HepG2 (cell line): ENCODE data around the gene RBPMS2. TPM values are rescaled to one million over a fixed set of nuclear protein-coding genes. Genes with fewer than 3 reads are reported as not detected.

Source experiments
- ATAD3A ChIP-seq: sonication (generic); formaldehyde crosslinking; IDR thresholded peaks from 2 replicates; pipeline ENCODE4 v1.4.0; 2020; ENCODE audit warnings: missing genetic modification reagents
- BRD4 ChIP-seq: sonication (generic); formaldehyde crosslinking; IDR thresholded peaks from 2 replicates; pipeline ENCODE4 v1.4.0; 2020; ENCODE audit warnings: missing genetic modification reagents
- FOSL2 ChIP-seq: sonication (generic); formaldehyde crosslinking; IDR thresholded peaks from 2 replicates; pipeline ENCODE4 v1.4.0; 2020; ENCODE audit warnings: missing genetic modification reagents
- GATAD1 ChIP-seq: IDR thresholded peaks from 2 replicates; pipeline ENCODE4 v1.6.1; 2016; ENCODE audit warnings: missing genetic modification reagents, missing compliant biosample characterization
- HMGXB4 ChIP-seq, 2 experiments: sonication (generic) in 1 of 2; formaldehyde crosslinking in 1 of 2; IDR thresholded peaks; 2 replicates each; pipeline versions ENCODE4 v1.4.0 to v1.6.1; 2018 to 2020; ENCODE audit warnings: missing genetic modification reagents in 2 of 2, borderline replicate concordance in 1 of 2, low read depth in 1 of 2, mild to moderate bottlenecking in 1 of 2, missing biosample characterization in 1 of 2
- NFKB2 ChIP-seq: sonication (generic); formaldehyde crosslinking; IDR thresholded peaks from 2 replicates; pipeline ENCODE4 v1.4.0; 2020; ENCODE audit warnings: missing genetic modification reagents, borderline replicate concordance
- NONO ChIP-seq, 2 experiments: fragments of 450-650 bp in 1 of 2; sonication (generic) in 1 of 2; formaldehyde crosslinking in 1 of 2; IDR thresholded peaks in 1 of 2; conservative IDR thresholded peaks in 1 of 2; 2 replicates each; pipeline versions ENCODE4 v1.6.1 to v1.8.0; 2017 to 2022; ENCODE audit warnings: mild to moderate bottlenecking in 1 of 2, missing genetic modification reagents in 1 of 2, moderate library complexity in 1 of 2
- PHF8 ChIP-seq: sonication (generic); formaldehyde crosslinking; IDR thresholded peaks from 2 replicates; pipeline ENCODE4 v1.5.0; 2020; ENCODE audit warnings: missing genetic modification reagents
- RNF2 ChIP-seq: fragments of 450-650 bp; conservative IDR thresholded peaks from 2 replicates; pipeline ENCODE4 v1.6.1; 2016; ENCODE audit warnings: low read depth
- SAFB2 ChIP-seq: sonication (generic); formaldehyde crosslinking; IDR thresholded peaks from 2 replicates; pipeline ENCODE4 v1.5.1; 2020; ENCODE audit warnings: missing genetic modification reagents, low read depth, mild to moderate bottlenecking, borderline replicate concordance
- TFDP1 ChIP-seq: IDR thresholded peaks from 2 replicates; pipeline ENCODE4 v1.6.1; 2016; ENCODE audit warnings: missing compliant biosample characterization, missing genetic modification reagents, borderline replicate concordance
- YY1 ChIP-seq: IDR thresholded peaks from 2 replicates; pipeline ENCODE4 v1.6.1; 2011; ENCODE audit warnings: low read length, low read depth, moderate library complexity, mild to moderate bottlenecking; ENCODE audit not compliant: insufficient read depth, insufficient replicate concordance
- ZNF768 ChIP-seq: sonication (generic); formaldehyde crosslinking; IDR thresholded peaks from 2 replicates; pipeline ENCODE4 v1.4.0; 2020; ENCODE audit warnings: missing genetic modification reagents
- polyA plus RNA-seq, 8 experiments: library from polyadenylated mRNA; depleted of rRNA in 3 of 8; stranded (reverse) in 7 of 8; unstranded in 1 of 8; fragments of >200 nt; fragmentation: Illumina TruSeq in 4 of 8; extraction: Trizol in 4 of 8; gene quantifications; 2 replicates each; pipeline versions ENCODE4 v1.2.1 to v1.2.3, GENCODE V29; 2011 to 2016; ENCODE audit warnings: low read depth in 4 of 8, missing spikeins in 1 of 8, mixed read lengths in 1 of 8; ENCODE audit not compliant: insufficient read depth in 1 of 8
- total RNA-seq, 5 experiments: library from RNA; depleted of rRNA; stranded (reverse); fragments of >200 nt; fragmentation: Illumina TruSeq; extraction: Trizol; gene quantifications; 2 replicates each; pipeline ENCODE4 v1.2.3, GENCODE V29; 2016; ENCODE audit warnings: low read depth in 1 of 5
- TF ChIP-seq, protein P1 (sequence below): sonication (generic); formaldehyde crosslinking; IDR thresholded peaks from 2 replicates; pipeline ENCODE4 v1.9.0; 2022; ENCODE audit warnings: low read depth, missing genetic modification reagents
- TF ChIP-seq, protein P2 (sequence below): IDR thresholded peaks from 2 replicates; pipeline ENCODE4 v1.6.1; 2012; ENCODE audit warnings: inconsistent platforms
- TF ChIP-seq, protein P3 (sequence below), 2 experiments: sonication (generic) in 1 of 2; formaldehyde crosslinking in 1 of 2; IDR thresholded peaks; 2 replicates each; pipeline versions ENCODE4 v1.6.1 to v1.9.0; 2014 to 2022; ENCODE audit warnings: antibody characterized with exemption in 1 of 2, borderline replicate concordance in 1 of 2, inconsistent platforms in 1 of 2, low read depth in 1 of 2, missing genetic modification reagents in 1 of 2

Gene RBPMS2
- total and polyA plus RNA-seq, 2 of the 13 experiments (the other 11 are each of a cell fraction or from before 2014, with no cell fraction given) = 0.08 TPM; not detected in 1

GRCh38 chr15:64816452-64816851, 41.1 kb upstream of the RBPMS2 start (continued):
- TF ChIP-seq, protein P1, sequence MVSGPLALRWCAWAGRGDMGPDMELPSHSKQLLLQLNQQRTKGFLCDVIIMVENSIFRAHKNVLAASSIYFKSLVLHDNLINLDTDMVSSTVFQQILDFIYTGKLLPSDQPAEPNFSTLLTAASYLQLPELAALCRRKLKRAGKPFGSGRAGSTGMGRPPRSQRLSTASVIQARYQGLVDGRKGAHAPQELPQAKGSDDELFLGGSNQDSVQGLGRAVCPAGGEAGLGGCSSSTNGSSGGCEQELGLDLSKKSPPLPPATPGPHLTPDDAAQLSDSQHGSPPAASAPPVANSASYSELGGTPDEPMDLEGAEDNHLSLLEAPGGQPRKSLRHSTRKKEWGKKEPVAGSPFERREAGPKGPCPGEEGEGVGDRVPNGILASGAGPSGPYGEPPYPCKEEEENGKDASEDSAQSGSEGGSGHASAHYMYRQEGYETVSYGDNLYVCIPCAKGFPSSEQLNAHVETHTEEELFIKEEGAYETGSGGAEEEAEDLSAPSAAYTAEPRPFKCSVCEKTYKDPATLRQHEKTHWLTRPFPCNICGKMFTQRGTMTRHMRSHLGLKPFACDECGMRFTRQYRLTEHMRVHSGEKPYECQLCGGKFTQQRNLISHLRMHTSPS (CRISPR knock-in tag) = 0 out of 2 replicates have a peak, but pooled peaks have one; percentile 63
- TF ChIP-seq HMGXB4 (CRISPR knock-in tag; IDR thresholded peaks at IDR 0.05; ENCODE audit: borderline replicate concordance in 1 of 2, low read depth in 1 of 2) (peak; percentile 46 to 67; a peak in 3 of 4 replicates), NFKB2 (CRISPR knock-in tag) (peak; percentile 43; the same call in 1 of the 2 replicates), TFDP1 (CRISPR knock-in tag) (peak; percentile 22; the same call in 1 of the 2 replicates), NONO (IDR thresholded peaks at IDR 0.05) (no peak), NONO (CRISPR knock-in tag; conservative IDR thresholded peaks at IDR 0.05) (peak; percentile 90), ATAD3A (CRISPR knock-in tag) (peak; percentile 49; the same call in 1 of the 2 replicates), GATAD1 (CRISPR knock-in tag) (peak; percentile 51; the same call in 1 of the 2 replicates), BRD4 (CRISPR knock-in tag) (0 out of 2 replicates have a peak, but pooled peaks have one; percentile 38), YY1 (peak; percentile 23), PHF8 (CRISPR knock-in tag) (peak; percentile 57), RNF2 (0 out of 2 replicates have a peak, but pooled peaks have one; percentile 56), SAFB2 (CRISPR knock-in tag) (0 out of 2 replicates have a peak, but pooled peaks have one; percentile 47), FOSL2 (CRISPR knock-in tag) (0 out of 2 replicates have a peak, but pooled peaks have one; percentile 10), ZNF768 (peak; percentile 22; the same call in 1 of the 2 replicates)
- TF ChIP-seq, protein P2, sequence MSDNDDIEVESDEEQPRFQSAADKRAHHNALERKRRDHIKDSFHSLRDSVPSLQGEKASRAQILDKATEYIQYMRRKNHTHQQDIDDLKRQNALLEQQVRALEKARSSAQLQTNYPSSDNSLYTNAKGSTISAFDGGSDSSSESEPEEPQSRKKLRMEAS = peak; percentile 66
- TF ChIP-seq, protein P3, sequence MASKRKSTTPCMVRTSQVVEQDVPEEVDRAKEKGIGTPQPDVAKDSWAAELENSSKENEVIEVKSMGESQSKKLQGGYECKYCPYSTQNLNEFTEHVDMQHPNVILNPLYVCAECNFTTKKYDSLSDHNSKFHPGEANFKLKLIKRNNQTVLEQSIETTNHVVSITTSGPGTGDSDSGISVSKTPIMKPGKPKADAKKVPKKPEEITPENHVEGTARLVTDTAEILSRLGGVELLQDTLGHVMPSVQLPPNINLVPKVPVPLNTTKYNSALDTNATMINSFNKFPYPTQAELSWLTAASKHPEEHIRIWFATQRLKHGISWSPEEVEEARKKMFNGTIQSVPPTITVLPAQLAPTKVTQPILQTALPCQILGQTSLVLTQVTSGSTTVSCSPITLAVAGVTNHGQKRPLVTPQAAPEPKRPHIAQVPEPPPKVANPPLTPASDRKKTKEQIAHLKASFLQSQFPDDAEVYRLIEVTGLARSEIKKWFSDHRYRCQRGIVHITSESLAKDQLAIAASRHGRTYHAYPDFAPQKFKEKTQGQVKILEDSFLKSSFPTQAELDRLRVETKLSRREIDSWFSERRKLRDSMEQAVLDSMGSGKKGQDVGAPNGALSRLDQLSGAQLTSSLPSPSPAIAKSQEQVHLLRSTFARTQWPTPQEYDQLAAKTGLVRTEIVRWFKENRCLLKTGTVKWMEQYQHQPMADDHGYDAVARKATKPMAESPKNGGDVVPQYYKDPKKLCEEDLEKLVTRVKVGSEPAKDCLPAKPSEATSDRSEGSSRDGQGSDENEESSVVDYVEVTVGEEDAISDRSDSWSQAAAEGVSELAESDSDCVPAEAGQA (IDR thresholded peaks at IDR 0.05; ENCODE audit: low read depth) = 0 out of 2 replicates have a peak, but pooled peaks have one; percentile 26
- TF ChIP-seq, protein P3 (CRISPR knock-in tag; IDR thresholded peaks at IDR 0.05; ENCODE audit: borderline replicate concordance) = no peak
